Heart left ventricle (tissue), 16 donors: ENCODE measurements around the gene UQCRH. TPM values are rescaled to one million over a fixed set of nuclear protein-coding genes. Genes with fewer than 3 reads are reported as not detected.
"Not testable (repeated sequence)": the region's sequence is repeated elsewhere in the genome, so short reads cannot be mapped to it uniquely, and the experiment has no call there.

Source experiments
- ATAC-seq, 4 donors: fragments of 200-7000 bp; cut with Tn5 transposase; one replicate each; pipeline ENCODE4 v1.9.1; 2020 to 2022; ENCODE audit warnings: moderate library complexity in 4 of 4, mild to moderate bottlenecking in 3 of 4, moderate number of reproducible peaks in 1 of 4
- DNase-seq, 5 donors: peaks; one replicate each; pipeline ENCODE4 v3.0.0-alpha.2; 2020
- H3K27ac ChIP-seq, 12 donors: fragments of 200-600 bp; sonication (generic) in 4 of 12; one replicate each; pipeline versions ENCODE4 v1.5.0 to v1.8.0; 2016 to 2022; ENCODE audit warnings: mild to moderate bottlenecking in 2 of 12
- H3K27me3 ChIP-seq, 9 donors: fragments of 200-600 bp; sonication (generic) in 2 of 9; one replicate each; pipeline versions ENCODE4 v1.5.1 to v1.8.0; 2016 to 2022; ENCODE audit warnings: mild to moderate bottlenecking in 3 of 9
- H3K36me3 ChIP-seq, 9 donors: fragments of 200-600 bp; sonication (generic) in 2 of 9; one replicate each; pipeline versions ENCODE4 v1.5.0 to v1.8.0; 2018 to 2022; ENCODE audit warnings: mild to moderate bottlenecking in 2 of 9
- H3K4me1 ChIP-seq, 12 donors: fragments of 200-600 bp; sonication (generic) in 4 of 12; one replicate each; pipeline versions ENCODE4 v1.5.0 to v1.8.0; 2016 to 2022; ENCODE audit warnings: mild to moderate bottlenecking in 3 of 12
- H3K4me3 ChIP-seq, 12 donors: fragments of 200-600 bp; sonication (generic) in 4 of 12; one replicate each; pipeline versions ENCODE4 v1.5.0 to v1.8.0; 2017 to 2022; ENCODE audit warnings: mild to moderate bottlenecking in 9 of 12, moderate library complexity in 4 of 12
- H3K9me3 ChIP-seq, 12 donors: fragments of 200-600 bp; sonication (generic) in 4 of 12; one replicate each; pipeline versions ENCODE4 v1.5.0 to v1.8.0; 2016 to 2022; ENCODE audit warnings: mild to moderate bottlenecking in 1 of 12
- POLR2A ChIP-seq, 2 donors: fragments of 450-650 bp; IDR thresholded peaks; one replicate each; pipeline ENCODE4 v1.6.1; 2017; ENCODE audit warnings: antibody characterized with exemption in 2 of 2, mild to moderate bottlenecking in 2 of 2, moderate library complexity in 2 of 2
- WGBS, 4 donors: extraction: QIAGEN DNeasy Blood & Tissue Kit in 2 of 4; methylation state at CpG; one replicate each; pipeline versions ENCODE4 v1.1.5 to v1.1.7; 2013 to 2018; 5-methylcytosine and 5-hydroxymethylcytosine counted together
- intact Hi-C, 10 donors: fragments of 100-400 bp; cut with DNase I; formaldehyde crosslinking; loops; one replicate each; pipeline versions ENCODE4 v1.11.1 to v1.14.2; 2022
- polyA plus RNA-seq, 2 donors: library from polyadenylated mRNA; stranded (reverse); fragments of 200-250 nt; gene quantifications; one replicate each; pipeline ENCODE4 v1.2.3, GENCODE V29; 2013
- total RNA-seq, 9 donors: library from RNA; depleted of rRNA in 2 of 9; stranded (reverse); fragments of >200 nt in 2 of 9; fragmentation: NEBNext Ultra II Directional in 3 of 9; extraction: Animal tissue kit (Norgen Biotek cat#: 25700) in 3 of 9; gene quantifications; one replicate each; pipeline versions ENCODE4 v1.1.0 to v1.2.4, GENCODE V29; 2016 to 2023
- TF ChIP-seq, protein P1 (sequence below), 12 donors: fragments of 200-600 bp; sonication (generic) in 4 of 12; IDR thresholded peaks; one replicate each; pipeline versions ENCODE4 v1.5.0 to v1.8.0; 2018 to 2022; ENCODE audit warnings: antibody characterized with exemption in 12 of 12, mild to moderate bottlenecking in 5 of 12
- donor health status: ischemic (EF 13 %, LVEDD 7.1; RV severe dilation, severe dysfunction).
- donor health status: healthy with polysubstance abuse.
- donor health status: DM: no; HTN: yes; CAD: no.
- donor health status: DM: no; HTN: no; CAD: no.
- donor health status: ischemic (EF 25% LVEDD 6.9; RV normal size, moderate dysfunction).
- donor health status: ischemic (EF 25% LVEDD 5.7; RV mildly dilated, moderate dysfunction).
- donor health status: healthy.
- donor health status: DM: yes; HTN: yes; CAD: no.
- donor health status: ischemic (EF 35%, LVEDD 5.7; RV mildly dilated, moderate dysfunction).
- donor health status: nonischemic (EF 11% LVEDD 7.7; RV severe dilation, severe dysfunction).
- donor health status: DM: yes; HTN: yes; CAD: no.
- donor health status: PGD.
- donor health status: ischemic (EF 29% LVEDD 5.4; RV normal size, mild dysfunction).
- donor health status: nonischemic (EF 23%, LVEDD 6.1; RV moderate dilation, normal function).

Gene UQCRH
- total and polyA plus RNA-seq, 11 donors: 622 to 2,380 (median 949) TPM

DNA sequence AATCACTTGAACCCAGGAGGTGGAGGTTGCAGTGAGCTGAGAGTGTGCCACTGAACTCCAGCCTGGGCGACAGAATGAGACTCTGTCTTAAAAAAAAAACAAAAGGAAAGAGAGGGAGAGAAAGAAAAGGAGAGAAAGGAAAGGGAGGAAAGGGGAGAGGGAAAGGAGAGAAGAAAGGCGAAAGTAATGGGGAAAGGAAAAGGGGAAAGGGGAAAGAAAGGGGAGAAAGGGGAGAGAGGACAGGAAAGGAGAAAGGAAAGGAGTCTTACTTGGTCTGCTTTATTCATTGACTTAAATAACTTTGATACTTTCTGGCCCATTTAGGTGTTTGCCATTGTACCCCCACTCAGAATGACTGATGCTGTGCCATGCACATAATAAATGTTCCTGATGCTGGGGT, 48.9 kb downstream of the UQCRH start:
- Histone ChIP-seq H3K4me3 (no peak overlapping the region), H3K27me3 (no peaks in the 10 kb centered on the region), H3K9me3 (no peaks in the 10 kb centered on the region), H3K36me3 (peaks cover 0 to 100% (median 74%) of the 10 kb centered on the region in 9 donors), H3K4me1 (peaks cover 0 to 9% (median 0%) of the 10 kb centered on the region in 12 donors), H3K27ac (no peak overlapping the region)
- 85 to 95% (median 93%) methylated on average over 2 of the region's 2 CpGs for WGBS, 4 donors
- no peak for TF ChIP-seq POLR2A (IDR thresholded peaks at IDR 0.05)
- TF ChIP-seq, protein P1, sequence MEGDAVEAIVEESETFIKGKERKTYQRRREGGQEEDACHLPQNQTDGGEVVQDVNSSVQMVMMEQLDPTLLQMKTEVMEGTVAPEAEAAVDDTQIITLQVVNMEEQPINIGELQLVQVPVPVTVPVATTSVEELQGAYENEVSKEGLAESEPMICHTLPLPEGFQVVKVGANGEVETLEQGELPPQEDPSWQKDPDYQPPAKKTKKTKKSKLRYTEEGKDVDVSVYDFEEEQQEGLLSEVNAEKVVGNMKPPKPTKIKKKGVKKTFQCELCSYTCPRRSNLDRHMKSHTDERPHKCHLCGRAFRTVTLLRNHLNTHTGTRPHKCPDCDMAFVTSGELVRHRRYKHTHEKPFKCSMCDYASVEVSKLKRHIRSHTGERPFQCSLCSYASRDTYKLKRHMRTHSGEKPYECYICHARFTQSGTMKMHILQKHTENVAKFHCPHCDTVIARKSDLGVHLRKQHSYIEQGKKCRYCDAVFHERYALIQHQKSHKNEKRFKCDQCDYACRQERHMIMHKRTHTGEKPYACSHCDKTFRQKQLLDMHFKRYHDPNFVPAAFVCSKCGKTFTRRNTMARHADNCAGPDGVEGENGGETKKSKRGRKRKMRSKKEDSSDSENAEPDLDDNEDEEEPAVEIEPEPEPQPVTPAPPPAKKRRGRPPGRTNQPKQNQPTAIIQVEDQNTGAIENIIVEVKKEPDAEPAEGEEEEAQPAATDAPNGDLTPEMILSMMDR (IDR thresholded peaks at IDR 0.05): no peak
- ATAC-seq: no peak
- DNase-seq: no peak
- intact Hi-C loops: no loop called here

DNA sequence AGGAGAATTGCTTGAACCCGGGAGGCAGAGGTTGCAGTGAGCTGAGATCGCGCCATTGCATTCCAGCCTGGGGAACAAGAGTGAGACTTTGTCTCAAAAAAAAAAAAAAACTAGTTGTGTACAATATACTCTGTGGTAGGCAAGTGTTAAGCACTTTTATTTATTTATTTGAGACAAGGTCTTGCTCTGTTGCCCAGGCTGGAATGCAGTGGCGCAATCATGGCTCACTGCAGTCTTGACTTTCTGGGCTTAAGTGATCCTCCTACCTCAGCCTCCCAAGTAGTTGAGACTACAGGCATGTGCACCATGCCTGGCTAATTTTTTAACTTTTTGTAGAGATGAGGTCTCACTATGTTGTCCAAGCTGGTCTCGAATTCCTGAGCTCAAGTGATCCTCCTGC, 52.4 kb downstream of the UQCRH start:
- peaks cover 0 to 97% (median 84%) of the 10 kb centered on the region in 9 donors for H3K36me3 ChIP-seq
- intact Hi-C loops, ATAC-seq: not testable (repeated sequence)

DNA sequence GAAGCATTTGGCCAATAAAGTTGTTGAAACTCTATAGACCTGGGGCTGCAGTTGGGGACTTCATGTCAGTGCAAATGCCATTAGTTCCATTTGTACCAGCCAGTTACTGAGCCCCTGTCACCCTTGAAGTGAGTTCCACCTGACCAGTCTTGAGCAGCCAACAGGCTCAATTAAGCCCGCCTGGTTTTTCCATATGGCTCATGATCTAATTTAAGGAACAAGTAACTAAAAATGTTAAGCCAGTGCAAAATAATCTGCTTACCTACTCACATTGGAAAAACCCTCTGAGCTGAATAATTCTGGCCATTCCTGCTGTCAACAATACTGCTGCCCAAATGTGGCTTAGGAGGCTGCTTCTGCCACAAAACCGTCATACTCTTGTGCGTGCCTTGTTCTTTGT, 58.7 kb downstream of the UQCRH start:
- Histone ChIP-seq H3K27ac (no peak overlapping the region), H3K36me3 (peaks cover 0 to 96% (median 86%) of the 10 kb centered on the region in 9 donors), H3K4me3 (no peak overlapping the region), H3K4me1 (no peaks in the 10 kb centered on the region), H3K9me3 (no peaks in the 10 kb centered on the region), H3K27me3 (no peaks in the 10 kb centered on the region)
- no peak for ATAC-seq
- TF ChIP-seq, protein P1 (IDR thresholded peaks at IDR 0.05): no peak
- no peak for TF ChIP-seq POLR2A (IDR thresholded peaks at IDR 0.05)
- intact Hi-C loops: no loop called here
- 82 to 87% (median 85%) methylated on average over 3 of the region's 3 CpGs for WGBS, 4 donors
- DNase-seq: no peak

More for the DNA sequence above, 52.4 kb downstream of the UQCRH start:
- H3K27ac ChIP-seq, H3K27me3 ChIP-seq, H3K9me3 ChIP-seq, H3K4me3 ChIP-seq, H3K4me1 ChIP-seq, DNase-seq: not testable (repeated sequence)
- 82 to 97% (median 88%) methylated on average over 5 of the region's 5 CpGs for WGBS, 4 donors

DNA sequence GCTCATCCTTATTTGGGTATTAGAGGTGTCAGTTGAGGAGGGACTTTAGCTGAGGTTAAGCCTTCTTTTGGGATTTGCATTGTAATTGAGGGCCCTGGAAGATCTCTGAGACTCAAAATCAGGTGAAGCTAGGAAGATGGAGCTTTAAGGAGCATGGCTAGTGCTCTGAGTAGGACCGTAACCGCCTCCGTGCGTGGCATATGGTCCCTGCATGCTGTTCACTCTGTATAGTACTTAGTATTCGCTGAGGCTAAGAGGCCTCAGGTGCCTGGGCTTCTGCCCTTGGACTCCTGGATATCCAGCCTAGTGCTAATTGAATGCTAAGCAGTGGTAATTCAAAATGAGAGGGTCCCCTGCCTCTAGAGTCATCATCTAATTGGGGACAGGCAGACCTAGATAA, 59.6 kb downstream of the UQCRH start:
- Histone ChIP-seq H3K4me1 (no peaks in the 10 kb centered on the region), H3K27me3 (no peaks in the 10 kb centered on the region), H3K36me3 (peaks cover 0 to 95% (median 84%) of the 10 kb centered on the region in 9 donors), H3K9me3 (no peaks in the 10 kb centered on the region), H3K27ac (no peak overlapping the region), H3K4me3 (no peak overlapping the region)
- 94 to 99% (median 98%) methylated on average over 5 of the region's 5 CpGs for WGBS, 4 donors
- no peak for TF ChIP-seq POLR2A (IDR thresholded peaks at IDR 0.05)
- TF ChIP-seq, protein P1 (IDR thresholded peaks at IDR 0.05): no peak
- ATAC-seq: no peak
- no peak for DNase-seq
- intact Hi-C loops: no loop called here

DNA sequence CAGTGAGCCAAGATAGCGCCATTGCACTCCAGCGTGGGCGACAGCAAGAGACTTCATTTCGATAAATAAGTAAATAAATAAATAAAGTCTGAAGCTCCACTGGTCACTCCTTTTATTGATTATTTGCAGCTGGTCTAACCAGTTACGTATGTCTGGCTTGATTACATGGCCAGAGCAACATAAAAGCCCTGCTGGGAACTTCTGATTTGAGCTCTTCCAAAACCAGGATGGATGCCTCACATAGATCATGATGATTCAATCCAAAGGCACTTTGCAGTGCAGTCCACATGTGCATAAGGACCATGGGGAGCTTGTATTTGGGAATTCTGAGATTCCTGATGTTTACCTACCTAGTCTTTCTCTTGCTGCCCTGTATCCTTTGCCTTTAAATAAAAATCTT, 61.1 kb downstream of the UQCRH start:
- WGBS, 4 donors: 77 to 88% (median 87%) methylated on average over 5 of the region's 5 CpGs
- peaks cover 0 to 5% (median 0%) of the 10 kb centered on the region in 12 donors for H3K4me1 ChIP-seq
- peaks cover 0 to 94% (median 79%) of the 10 kb centered on the region in 9 donors for H3K36me3 ChIP-seq
- no peak for DNase-seq
- no peak for ATAC-seq
- H3K27me3 ChIP-seq: no peaks in the 10 kb centered on the region
- H3K4me3 ChIP-seq: no peak overlapping the region
- intact Hi-C loops: no loop called here
- no peak for TF ChIP-seq POLR2A (IDR thresholded peaks at IDR 0.05)
- TF ChIP-seq, protein P1 (IDR thresholded peaks at IDR 0.05): no peak
- H3K9me3 ChIP-seq: no peaks in the 10 kb centered on the region
- no peak overlapping the region for H3K27ac ChIP-seq

DNA sequence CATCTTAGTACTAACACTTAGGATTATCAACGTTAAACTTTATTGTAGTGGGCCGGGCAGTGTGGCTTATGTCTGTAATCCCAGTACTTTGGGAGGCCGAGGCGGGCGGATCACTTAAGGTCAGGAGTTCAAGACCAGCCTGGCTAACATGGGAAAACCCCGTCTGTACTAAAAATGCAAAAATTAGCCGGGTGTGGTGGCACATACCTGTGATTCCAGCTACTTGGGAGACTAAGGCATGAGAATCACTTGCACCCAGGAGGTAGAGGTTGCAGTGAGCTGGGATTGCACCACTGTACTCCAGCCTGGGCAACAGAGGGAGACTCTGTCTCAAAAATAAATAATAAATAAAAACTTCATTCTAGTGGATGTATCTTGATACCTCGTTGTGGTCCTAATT, 62.3 kb downstream of the UQCRH start:
- DNase-seq, H3K27me3 ChIP-seq, ATAC-seq, H3K4me3 ChIP-seq, intact Hi-C loops, H3K9me3 ChIP-seq, H3K27ac ChIP-seq: not testable (repeated sequence)
- 95 to 98% (median 95%) methylated on average over 8 of the region's 8 CpGs for WGBS, 4 donors
- Histone ChIP-seq H3K4me1 (peaks cover 0 to 16% (median 0%) of the 10 kb centered on the region in 12 donors), H3K36me3 (peaks cover 0 to 85% (median 71%) of the 10 kb centered on the region in 9 donors)
